ENCODE data around the gene PABPN1L. TPM values are rescaled to one million over a fixed set of nuclear protein-coding genes. Genes with fewer than 3 reads are reported as not detected.

Gene PABPN1L
- total and polyA plus RNA-seq, 2 of the 13 experiments (the other 11 are each of a cell fraction or from before 2014, with no cell fraction given) = not detected

GRCh38 chr16:88821168-88821850 lies 45.2 kb downstream of the PABPN1L start (continued):
- TF ChIP-seq TOPORS (CRISPR knock-in tag; IDR thresholded peaks at IDR 0.05) = no peak
- no peak for TF ChIP-seq ZNF790 (CRISPR knock-in tag; IDR thresholded peaks at IDR 0.05; ENCODE audit: borderline replicate concordance)
- TF ChIP-seq MTF2 (CRISPR knock-in tag; IDR thresholded peaks at IDR 0.05; ENCODE audit: borderline replicate concordance) = no peak
- no peak for TF ChIP-seq MBD4 (IDR thresholded peaks at IDR 0.05; ENCODE audit: borderline replicate concordance, low read length)
- peak; percentile 25; the same call in 1 of the 2 replicates for TF ChIP-seq TBX2 (CRISPR knock-in tag; IDR thresholded peaks at IDR 0.05; ENCODE audit: borderline replicate concordance)
- no peak for TF ChIP-seq HIVEP1 (CRISPR knock-in tag; IDR thresholded peaks at IDR 0.05)
- no peak for TF ChIP-seq NFAT5 (CRISPR knock-in tag; IDR thresholded peaks at IDR 0.05)
- TF ChIP-seq ZBTB4 (CRISPR knock-in tag; IDR thresholded peaks at IDR 0.05; ENCODE audit: borderline replicate concordance) = peak; percentile 60; the same call in 1 of the 2 replicates
- TF ChIP-seq FOXO1 (CRISPR knock-in tag; IDR thresholded peaks at IDR 0.05) = no peak
- TF ChIP-seq ZHX1 (CRISPR knock-in tag; IDR thresholded peaks at IDR 0.05; ENCODE audit: low read depth) = no peak
- TF ChIP-seq ZNF20 (CRISPR knock-in tag; IDR thresholded peaks at IDR 0.05) = no peak
- TF ChIP-seq ZNF253 (CRISPR knock-in tag; IDR thresholded peaks at IDR 0.05; ENCODE audit: borderline replicate concordance) = no peak
- no peak for TF ChIP-seq HCFC1 (IDR thresholded peaks at IDR 0.05; ENCODE audit: low read depth, low read length)
- no peak for TF ChIP-seq PAWR (CRISPR knock-in tag; IDR thresholded peaks at IDR 0.05; ENCODE audit: borderline replicate concordance)
- TF ChIP-seq, protein P1, sequence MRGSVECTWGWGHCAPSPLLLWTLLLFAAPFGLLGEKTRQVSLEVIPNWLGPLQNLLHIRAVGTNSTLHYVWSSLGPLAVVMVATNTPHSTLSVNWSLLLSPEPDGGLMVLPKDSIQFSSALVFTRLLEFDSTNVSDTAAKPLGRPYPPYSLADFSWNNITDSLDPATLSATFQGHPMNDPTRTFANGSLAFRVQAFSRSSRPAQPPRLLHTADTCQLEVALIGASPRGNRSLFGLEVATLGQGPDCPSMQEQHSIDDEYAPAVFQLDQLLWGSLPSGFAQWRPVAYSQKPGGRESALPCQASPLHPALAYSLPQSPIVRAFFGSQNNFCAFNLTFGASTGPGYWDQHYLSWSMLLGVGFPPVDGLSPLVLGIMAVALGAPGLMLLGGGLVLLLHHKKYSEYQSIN (CRISPR knock-in tag; IDR thresholded peaks at IDR 0.05; ENCODE audit: borderline replicate concordance) = no peak
- no peak for TF ChIP-seq ZNF615 (CRISPR knock-in tag; IDR thresholded peaks at IDR 0.05; ENCODE audit: borderline replicate concordance)

Data from HepG2 (cell line).